T-helper 9 cell (primary cell): ENCODE results near the gene SPAG16.
A peak's percentile ranks its signal among the peaks of the same experiment; 100 is the strongest.

Experiments
- DNase-seq: peaks from one replicate; pipeline ENCODE4 v3.0.0-alpha.2; 2020
- total RNA-seq, 2 donors: gene quantifications; one replicate each; lab custom pipeline; 2026; lab: John Stamatoyannopoulos, UW

SPAG16 gene
- 3.9 to 7.1 reads per million in 2 donors for total RNA-seq

DNA sequence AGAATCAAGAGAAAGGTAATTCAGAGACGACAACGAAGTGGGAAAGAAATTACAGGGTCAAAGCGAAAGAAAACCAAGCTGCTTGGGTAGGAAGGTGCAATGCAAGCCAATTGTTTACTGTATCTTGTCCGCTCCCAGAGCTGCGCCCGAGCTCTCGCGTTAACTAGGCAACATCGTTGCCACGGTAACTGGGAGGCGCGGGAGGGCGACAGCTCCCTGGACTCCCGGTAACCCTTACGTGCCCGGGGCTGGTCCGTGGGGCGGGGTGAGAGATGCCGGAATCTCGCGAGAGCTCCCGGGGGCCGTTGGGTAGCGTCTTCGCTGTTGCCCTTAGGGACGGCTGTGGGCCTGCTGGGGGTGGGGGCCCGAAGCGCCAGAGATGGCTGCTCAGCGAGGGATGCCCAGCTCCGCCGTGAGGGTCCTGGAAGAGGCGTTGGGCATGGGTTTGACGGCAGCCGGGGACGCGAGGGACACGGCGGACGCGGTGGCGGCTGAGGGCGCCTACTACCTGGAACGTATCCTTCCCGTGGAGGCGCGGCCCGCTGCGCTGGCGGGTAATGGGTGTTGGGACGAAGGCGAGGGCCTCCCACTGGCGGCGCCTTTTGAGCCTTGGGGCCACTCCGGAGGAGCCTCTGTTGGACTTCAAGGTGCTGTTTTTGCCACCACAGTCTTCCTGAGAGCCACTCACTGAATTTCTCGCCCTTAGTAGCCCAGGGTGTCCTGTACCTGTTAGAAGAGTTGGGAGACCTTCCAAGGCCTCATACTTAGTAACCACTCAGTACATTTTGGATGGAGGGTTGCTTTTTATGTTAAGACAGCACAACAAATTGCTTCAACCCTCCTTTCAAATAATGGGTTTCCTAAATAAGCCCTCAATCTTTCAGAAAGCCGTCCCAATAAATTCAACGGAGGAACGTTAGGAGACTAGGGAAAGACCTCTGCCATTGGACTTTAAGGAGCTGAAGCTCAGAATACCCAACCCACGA lies at the start of gene SPAG16:
SPAG16 (plus strand) TSS at position 360 of the 986 bp plus-strand sequence.
- DNase-seq, result peak; percentile 93

DNA sequence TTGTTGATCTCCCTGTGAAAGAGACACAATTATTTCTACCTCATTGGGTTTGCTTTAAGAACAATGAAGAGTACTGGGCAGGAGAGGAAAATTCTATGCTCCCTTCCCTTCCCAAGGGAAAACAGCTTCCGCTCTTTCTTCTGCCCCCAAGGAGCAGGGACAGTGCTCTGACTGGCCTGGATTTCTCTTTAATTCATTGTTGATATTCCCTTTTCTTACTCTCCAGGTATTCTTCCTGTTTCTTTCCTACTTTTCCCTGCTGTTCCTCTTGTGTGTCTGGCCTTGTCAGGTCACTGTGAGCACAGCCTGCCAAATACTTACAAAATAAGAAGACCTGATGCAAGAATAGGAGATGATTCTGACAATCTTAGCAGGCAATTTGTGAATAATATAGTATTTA lies 49.6 kb upstream of the SPAG16 start:
- DNase-seq, result no peak

DNA sequence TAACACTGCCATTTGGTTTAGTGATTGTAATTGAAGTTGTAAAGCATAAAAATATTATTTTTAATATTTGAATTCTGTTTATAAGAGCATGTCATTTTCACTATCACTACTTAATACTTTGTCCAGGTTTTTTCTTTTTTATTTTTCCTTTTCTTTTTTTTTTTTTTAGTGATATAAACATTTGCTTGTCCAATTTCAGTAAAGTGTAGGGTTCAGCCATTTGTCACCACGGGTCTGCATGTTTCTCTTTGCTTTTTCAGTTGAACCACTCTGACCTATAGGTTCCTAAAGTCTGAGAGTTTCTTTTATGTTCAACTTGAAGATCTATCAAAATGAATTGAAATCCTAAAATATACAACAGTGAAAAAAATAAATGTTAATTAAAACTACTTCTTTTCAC lies 48.5 kb upstream of the SPAG16 start:
- DNase-seq, result no peak

DNA sequence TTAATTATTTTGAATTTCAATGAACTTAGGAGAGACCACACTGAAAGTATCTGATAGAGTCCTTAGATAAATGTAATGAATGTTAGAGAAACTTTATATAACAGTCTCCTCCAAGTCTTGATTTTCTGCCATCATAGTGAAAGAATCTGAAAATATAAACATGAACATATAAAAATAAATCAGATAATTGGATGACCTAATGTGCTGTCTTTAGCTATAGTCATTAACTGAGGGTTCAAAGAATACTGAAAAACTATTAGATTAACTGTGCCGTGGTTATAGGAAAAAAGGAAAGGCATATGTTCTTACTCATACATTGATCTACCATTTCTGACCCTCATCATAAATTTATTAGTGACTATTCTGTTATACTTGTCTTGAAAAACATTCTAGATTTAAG lies 47.0 kb upstream of the SPAG16 start:
- no peak for DNase-seq

DNA sequence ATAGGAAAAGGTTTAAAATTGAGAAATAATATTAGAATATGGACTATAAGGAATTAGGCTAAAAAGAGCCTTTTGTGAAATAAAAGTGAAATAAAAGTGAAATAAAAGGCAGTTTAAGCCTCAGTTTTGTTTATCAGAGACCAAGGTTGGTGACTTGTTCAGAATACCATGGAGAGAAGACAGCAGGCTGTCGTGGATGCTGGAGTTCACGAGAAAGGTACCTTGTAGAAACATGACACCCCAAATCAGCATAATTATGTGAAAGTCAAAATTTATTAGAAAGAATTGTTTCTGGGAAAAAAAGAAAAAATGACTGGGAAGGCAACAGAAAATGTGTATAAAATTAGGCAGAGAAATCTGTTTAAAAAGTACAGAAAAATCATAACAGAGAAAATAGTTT lies 46.5 kb upstream of the SPAG16 start:
- no peak for DNase-seq

DNA sequence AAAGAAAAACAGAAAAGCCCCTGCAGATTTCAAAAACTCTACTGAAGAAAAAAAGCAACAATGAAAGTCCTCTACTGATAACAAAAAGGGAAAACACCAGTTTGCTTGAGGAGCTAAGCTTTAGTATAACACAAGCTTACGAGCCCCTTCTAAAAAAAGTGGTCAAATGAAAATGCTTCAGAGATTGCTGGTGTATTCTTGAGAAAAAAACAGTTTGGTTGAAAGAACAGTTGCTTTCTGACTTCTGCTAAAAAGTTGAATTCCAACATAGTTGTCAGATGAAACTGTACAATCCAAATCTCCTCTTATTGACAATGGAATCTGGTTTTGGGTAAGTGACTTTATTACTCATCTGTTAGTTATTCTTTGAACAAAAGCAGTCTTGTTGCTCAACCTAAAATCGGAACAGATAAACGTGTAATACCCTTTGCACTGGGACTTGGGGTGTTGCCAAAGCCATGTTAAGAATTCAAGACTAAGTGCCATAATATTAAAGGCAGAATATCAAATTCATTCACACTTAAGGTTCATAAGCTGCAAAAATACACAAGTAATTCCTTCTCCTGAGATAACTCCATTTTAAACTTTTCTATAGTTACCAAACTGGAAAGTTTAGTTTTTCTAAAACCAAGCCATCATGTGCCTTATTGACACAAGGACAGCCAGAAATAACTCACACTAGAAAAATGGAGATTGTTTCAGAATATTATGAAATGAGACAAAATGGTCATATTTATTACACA lies 45.3 kb upstream of the SPAG16 start:
- DNase-seq, result no peak

DNA sequence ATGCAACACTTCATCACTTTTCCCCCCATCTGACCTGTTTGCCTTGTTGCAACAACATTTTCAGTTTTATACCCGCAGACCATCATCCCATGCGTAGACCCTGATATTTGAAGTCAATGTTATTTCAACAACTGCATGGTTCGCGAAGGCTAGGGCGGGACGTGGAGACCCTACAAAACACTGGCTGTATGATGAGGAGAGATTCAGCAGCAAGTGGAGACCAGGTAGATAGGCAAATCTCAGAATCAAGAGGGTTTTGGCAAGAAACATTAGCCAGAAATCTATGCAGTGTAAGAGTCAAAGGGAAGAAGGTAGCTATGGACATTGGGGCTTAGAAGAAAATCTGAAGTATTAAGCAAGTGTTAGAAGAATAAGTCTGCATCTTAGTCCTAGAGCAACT lies 42.4 kb upstream of the SPAG16 start:
- no peak for DNase-seq

DNA sequence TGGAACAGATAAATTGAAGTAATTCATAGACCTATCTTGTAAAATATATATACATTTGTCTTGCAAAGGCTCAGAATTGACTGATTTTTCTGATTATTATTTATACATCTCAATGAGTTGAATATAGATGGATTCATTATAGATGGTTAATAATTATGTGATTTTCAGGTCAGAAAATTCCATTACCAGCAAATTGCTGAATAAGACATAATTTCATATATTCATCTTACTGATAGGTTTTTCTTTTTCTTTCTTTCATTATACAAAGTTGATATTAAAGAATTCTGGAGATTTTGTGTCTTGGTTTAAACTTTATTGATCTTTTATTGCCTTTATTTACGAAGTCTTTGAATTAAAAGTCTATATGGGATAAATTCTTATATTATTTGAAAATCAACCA lies 41.6 kb upstream of the SPAG16 start:
- no peak for DNase-seq

DNA sequence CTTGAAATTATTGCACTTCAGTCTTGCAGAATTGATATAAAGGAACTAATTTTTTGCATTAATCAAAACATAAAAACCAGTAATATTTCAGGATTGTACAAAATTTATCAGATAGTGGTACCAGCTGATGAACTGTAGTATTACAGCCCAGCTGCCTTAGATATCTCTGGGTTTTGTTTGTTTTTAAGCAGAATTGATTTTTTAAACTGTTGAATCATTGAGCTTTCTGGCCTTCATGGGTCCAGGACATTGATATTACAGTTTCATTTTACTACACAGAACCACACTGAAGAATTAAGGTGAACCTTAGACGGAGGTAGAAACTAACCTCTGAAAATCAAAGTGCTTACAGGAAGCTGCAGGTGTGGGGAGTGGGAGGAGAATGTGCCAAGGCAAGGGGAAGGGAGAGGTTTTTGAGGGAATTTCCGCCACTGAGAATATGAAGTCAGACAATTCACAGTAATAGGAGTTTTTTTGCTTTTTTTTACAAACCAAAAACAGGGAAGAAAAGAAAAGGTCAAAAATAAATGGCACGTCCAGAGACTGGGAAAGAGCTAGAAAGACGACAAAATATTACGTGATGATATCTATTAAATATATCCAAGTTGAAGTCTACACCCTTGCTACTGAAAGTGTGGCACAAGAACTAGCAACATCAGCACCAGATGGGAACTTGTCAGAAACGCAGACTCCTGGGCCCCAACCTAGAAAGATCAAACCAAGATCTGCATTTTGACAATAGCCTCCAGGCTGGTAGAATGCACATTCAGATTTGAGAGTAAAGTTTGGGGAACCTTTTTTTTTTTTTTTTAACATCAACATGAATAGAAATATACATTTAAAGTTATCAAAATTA lies 40.8 kb upstream of the SPAG16 start:
- DNase-seq, result no peak

DNA sequence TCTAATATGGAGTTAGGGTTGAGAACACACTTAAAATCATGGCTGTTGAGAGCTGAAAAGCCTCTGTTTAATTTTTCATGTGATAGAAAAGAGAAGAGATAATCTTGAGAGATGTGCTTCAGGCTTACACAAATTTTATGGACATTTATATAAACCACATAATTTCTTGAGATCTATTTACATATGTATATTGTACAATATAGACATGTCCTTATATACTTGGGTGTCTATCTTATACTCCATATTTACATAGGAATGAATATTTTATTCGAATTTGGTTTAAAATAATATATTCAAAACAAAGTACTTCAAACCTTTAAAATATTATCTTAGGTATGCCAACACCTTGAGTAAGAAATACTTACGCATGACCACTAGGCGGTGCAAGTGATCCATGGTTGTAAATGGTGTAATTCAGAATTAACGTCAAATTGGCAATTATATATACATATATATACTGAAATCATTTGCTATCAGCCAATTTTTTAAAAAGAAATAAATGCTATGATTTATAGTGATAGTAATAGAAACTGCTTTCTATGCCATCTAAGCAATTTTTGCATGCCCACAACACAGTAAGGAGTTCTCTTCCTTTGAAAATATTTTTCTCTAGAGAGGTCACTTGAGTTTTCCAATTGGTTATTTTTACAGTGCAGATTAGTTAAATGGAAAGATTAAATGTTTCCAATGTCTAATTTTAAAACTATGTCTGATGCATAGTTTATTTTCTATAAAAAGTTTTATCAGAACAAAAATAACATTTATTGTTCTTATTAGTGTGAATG lies 37.6 kb upstream of the SPAG16 start:
- DNase-seq, result peak; percentile 45

DNA sequence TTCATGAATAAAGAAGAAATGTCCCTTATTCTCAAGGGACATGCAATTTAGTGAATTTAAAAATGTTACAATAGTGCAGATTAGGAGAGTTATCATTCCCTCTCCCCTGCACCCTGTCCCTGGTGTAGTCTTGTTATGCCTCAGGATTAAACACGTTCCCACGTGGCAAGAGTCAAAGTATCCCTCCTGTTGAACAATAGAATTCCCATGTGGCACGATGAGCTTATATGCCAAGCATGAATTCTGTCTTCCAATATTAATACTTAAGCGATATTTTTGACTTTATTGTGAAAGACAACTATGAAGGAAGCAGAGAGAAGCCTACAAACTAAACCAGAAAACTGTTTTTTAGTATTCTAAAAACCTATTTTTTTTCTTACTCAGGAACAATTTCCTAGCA lies 36.7 kb upstream of the SPAG16 start:
- no peak for DNase-seq

DNA sequence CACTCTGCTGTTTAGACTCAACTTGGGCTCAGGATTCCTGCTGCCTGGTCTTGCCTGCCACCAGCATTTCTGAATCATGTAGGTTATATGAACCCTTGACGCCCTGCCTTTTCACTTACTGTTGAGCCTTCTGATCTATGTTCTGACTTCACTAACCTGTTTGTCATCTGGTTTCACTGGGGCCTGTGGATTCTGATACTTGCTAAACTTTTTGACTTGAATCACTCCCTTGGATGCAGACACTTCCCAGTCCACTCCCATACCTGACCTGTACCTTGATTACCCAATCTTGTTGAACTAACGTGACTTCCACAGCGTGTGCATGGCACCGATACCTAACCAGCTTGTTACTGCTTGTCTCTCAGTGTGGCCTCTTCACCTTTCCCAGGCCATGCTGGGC lies 35.6 kb upstream of the SPAG16 start:
- DNase-seq, result no peak

DNA sequence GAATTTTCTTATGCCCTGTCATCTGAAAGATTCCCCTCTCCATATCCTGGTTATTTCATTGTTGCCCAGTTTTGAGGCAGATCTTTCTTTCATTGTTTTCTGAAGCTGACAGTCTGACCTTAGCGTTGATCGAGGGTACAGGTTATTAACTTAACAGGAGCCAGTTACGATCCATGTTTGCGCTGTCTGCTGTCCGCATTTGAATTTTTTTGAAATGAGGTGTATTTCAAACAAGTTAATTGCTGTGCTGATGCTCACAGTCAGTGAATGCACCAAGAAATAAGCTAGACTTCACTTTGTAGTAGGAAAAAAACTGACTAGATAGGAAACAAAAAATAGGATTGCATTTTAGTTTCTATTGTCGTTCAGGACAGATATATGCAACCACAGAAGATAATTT lies 34.8 kb upstream of the SPAG16 start:
- no peak for DNase-seq

DNA sequence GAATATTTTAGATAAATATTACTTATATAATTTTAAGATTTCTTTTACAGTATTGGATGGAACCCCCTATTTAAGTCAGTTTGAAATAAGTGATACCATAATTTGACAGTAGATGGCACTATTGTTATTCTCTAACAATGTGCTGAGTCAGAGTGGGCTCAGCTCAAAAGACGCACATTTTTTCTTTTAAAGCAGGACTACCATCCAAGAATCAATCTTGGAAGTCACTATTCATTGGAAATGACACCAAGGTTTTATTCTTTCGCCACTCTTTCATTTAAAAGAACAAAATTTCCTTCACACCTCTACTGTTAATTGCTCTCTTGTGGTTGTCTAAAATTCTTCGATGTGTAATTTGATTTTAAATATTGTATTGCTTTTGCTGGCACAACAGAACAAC lies 32.6 kb upstream of the SPAG16 start:
- DNase-seq, result no peak

DNA sequence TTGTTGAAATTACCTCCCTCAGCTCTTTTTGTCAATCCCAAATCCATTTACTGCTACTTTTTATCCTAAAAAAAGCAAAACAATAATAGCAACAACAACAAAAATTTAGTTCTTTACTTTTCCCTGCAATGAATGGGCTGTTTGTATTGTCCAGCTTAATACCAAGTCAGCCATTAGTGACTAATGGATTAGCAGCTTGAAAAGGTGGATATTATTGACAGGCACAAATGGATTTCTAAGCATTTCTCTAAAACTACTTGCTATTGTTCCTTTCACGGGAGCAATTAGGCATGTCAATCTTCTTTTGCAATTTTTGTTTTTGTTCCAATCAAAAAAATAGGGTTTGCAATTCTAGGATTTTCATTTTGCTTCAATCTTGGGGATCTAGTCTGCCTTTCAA lies 32.1 kb upstream of the SPAG16 start:
- DNase-seq, result no peak

DNA sequence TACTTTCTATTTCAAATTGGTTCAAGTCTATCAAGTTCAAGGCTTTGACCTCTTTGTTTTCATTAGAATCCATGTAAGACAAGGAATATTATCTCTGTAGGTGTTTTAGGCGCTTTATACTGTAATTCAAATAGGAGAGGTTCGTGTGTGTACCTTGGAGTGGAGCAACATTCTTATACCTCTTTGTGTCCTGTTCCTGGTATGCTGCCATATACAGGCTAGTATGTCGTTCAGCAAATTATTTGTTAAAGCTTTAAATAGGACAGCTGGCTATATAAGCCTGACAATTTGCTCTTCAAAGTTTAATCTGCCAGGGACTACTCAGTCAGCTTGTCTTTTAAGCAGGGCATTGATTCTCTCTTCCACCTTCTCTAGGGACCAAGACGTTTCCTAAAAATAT lies 31.1 kb upstream of the SPAG16 start:
- no peak for DNase-seq

DNA sequence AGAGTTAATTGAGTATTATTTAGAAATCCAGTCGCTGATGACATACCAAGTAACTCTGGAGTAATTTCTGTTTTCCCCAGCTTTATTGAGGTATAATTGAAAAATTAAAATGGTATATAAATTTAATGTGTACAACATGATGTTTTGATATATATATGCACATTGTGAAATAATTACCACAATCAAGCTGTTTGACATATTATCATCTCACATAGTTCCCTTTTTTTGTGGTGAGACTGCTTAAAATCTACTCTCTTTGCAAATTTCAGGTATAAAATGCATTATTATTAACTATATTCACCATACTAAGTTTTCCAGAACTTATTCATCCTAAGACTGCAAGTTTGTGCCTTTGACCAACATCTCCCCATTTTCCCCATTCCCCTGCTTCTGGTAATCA lies 25.0 kb upstream of the SPAG16 start:
- DNase-seq, result no peak

DNA sequence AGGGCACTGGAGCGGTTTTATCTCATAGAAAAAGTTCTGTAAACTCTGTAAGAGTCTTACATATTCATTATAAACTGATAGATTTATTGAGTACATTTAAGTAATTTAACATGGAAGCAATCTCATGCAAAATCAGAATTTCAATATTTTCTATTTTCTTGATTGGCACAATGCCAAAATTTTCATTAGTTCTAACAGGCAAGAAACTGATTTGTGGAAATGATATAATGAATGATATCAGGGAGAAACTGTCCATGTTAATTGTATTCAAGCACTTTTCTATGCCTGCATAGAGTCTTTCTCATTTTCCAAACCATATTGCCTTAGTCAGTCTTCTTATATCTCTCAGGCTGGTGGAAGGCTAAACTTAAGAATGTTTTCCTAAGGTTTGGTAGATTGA lies 23.0 kb upstream of the SPAG16 start:
- no peak for DNase-seq

DNA sequence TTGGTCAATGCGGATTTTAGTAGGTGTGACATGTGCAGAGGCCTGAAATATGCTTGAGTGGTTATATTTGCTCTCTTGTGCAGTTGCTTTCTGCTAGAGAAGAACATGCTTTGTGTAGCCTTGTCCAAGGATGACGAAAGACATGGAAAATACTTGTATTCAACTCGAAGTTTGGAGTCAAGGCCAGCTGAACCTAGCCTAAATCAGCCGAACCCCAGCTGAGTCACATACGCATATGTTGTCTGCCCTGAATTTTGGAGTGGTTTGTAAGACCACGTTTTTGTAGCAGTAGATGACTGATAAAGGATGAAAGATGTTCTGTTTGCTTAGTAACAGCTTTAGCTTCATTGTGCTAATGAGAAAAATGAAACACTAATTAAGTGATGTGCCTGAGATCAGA lies 22.5 kb upstream of the SPAG16 start:
- DNase-seq, result no peak

DNA sequence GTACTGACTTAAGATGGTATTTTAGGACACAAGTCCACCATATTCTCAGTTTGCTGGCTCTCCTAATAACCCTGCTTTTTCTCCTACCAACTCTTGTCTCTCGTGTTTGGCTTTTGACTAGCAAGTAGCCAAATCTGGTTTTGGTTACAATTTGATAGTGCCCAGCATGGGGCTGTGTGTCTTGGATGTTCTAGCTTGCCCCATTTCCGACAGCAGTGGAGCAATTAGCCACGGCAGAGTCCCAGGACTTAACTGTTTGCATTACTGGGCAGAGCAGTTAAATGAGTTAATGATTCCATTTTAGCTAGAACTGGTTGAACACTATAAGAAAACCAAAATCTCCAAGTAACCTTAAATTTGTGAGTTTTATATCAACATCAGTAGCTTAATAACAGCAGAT lies 18.6 kb upstream of the SPAG16 start:
- no peak for DNase-seq

DNA sequence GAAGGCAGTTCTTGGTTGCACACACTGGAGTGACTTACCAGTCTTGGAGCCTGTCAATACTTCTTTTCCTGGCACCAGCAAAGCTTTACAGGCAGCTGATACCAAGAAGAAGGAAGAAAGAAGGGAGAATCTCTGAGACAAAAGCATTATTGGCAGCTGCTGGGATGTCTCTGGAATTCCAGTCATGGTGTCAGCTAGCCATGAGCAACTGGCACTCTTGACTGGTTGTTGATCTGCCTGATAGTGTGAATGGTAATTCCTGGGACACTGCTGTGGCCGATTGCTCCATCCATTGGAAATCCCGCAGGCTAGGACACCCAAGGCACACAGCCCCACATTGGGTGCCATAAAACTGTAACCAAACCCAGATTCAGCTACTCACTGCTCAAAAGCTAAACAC lies 17.8 kb upstream of the SPAG16 start:
- no peak for DNase-seq

DNA sequence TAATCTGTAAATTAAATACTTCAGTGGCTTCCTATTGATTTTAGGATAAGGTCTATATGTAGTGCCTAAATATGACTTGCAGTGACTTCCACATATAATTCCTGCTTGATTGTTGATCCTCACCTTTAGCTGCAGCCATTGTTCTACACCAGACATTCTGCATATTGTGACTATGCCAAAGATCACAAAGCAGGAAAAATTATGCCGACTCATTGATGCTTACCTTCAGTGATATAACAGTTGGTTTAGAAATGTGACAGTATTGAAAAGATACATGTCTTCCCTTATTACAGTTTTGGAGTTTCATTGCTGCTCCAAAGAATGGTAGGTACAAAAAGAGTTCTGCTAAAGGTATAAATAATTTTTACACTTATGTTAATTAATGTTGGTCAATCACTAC lies 12.3 kb upstream of the SPAG16 start:
- no peak for DNase-seq
